Right atrium auricular region (tissue), 2 donors: Measurements from ENCODE around the gene OR10J4. TPM values are rescaled to one million over a fixed set of nuclear protein-coding genes. Genes with fewer than 3 reads are reported as not detected.

Experiments
- DNase-seq: peaks from one replicate; pipeline ENCODE4 v3.0.0-alpha.2; 2019; ENCODE audit warnings: low spot score
- H3K27ac ChIP-seq, 2 donors: fragments of 200-600 bp; sonication (generic); 1 replicate in 1 of 2; 2 replicates in 1 of 2; pipeline ENCODE4 v1.5.1; 2016 to 2019
- H3K27me3 ChIP-seq, 2 donors: fragments of 200-600 bp; sonication (generic); one replicate each; pipeline versions ENCODE4 v1.5.1 to v1.6.0; 2017 to 2019
- H3K36me3 ChIP-seq: fragments of 200-600 bp; sonication (generic); one replicate; pipeline ENCODE4 v1.5.1; 2016
- H3K4me1 ChIP-seq, 2 donors: fragments of 200-600 bp; sonication (generic); one replicate each; pipeline versions ENCODE4 v1.5.1 to v1.6.0; 2017 to 2019
- H3K4me3 ChIP-seq, 2 donors: fragments of 200-600 bp; sonication (generic); 1 replicate in 1 of 2; 2 replicates in 1 of 2; pipeline ENCODE4 v1.5.1; 2017 to 2019; ENCODE audit warnings: mild to moderate bottlenecking in 1 of 2, moderate library complexity in 1 of 2
- H3K9me3 ChIP-seq, 2 donors: fragments of 200-600 bp; sonication (generic); one replicate each; pipeline ENCODE4 v1.5.1; 2019
- CTCF ChIP-seq, 2 donors: fragments of 200-600 bp; sonication (generic); IDR thresholded peaks; one replicate each; pipeline ENCODE4 v1.5.1; 2019; ENCODE audit warnings: antibody characterized with exemption in 2 of 2
- total RNA-seq, 2 donors: library from RNA; depleted of rRNA; stranded (reverse); fragments of >200 nt; gene quantifications; one replicate each; pipeline ENCODE4 v1.1.0, GENCODE V29; 2016

OR10J4 gene
- total RNA-seq, 2 donors from 2014 or later: not detected

DNA sequence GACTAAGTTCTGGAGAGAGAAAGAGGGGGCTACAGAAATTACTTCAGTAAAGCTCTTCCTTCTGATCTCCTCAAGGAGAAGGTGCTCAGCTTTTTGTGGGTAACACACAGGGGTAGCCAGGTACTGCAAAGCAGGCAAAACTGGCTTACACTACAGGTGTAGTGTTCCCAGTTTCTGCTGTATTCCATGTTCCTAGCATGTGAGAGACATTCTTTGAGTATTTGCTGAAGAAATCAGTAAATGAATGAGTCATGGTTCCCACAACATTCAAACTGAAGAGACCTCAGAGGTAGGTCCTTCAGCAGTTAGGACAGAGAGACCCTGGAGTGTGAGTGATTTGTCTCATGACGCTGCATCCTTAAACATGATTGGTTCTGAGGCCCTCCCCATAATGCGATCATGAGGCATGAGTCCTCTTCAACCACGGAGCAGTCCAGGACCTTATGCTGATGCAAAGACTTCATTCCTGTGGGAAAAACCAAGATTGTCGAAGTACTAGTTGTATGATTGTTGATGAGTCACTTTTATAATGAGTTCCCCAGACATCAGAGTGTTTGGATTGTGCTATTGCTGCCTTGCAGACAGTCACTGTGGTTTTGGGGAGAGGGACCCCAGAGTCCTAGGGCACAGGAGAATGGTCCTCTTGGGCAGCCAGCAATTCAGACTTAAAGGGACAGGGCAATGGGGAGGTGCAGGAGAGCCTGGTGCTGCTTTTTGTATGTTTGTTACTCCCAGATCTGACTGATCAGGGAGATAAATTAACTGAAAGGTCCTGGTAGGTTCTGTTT lies 2.7 kb upstream of the OR10J4 start:
- no peak overlapping the region for H3K4me3 ChIP-seq
- no peaks in the 10 kb centered on the region for H3K36me3 ChIP-seq
- H3K27me3 ChIP-seq: no peaks in the 10 kb centered on the region
- H3K9me3 ChIP-seq: no peaks in the 10 kb centered on the region
- H3K27ac ChIP-seq: no peak overlapping the region
- no peak for TF ChIP-seq CTCF (IDR thresholded peaks at IDR 0.05)
- H3K4me1 ChIP-seq: no peaks in the 10 kb centered on the region
- no peak for DNase-seq

DNA sequence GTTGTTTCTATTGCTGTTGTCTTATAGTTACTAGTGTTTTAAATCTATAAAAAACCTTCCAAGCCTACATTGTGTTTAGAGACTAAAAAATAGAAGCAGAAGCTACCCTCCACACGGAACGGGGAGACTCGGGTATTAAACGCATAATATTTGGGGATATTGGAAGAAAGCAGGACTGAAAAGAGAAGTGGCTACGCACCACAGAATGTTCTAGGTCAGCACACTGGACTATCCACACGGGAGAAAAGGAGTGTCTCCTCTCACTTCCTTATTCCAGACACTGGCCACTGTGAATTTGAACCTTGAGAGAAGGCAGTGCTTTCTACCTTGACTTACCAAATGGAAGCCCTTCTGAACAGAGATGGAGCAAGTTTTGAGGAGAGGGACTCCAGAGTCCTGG lies 1.0 kb upstream of the OR10J4 start:
- no peak for DNase-seq
- TF ChIP-seq CTCF (IDR thresholded peaks at IDR 0.05): no peak
- H3K4me3 ChIP-seq: no peak overlapping the region

DNA sequence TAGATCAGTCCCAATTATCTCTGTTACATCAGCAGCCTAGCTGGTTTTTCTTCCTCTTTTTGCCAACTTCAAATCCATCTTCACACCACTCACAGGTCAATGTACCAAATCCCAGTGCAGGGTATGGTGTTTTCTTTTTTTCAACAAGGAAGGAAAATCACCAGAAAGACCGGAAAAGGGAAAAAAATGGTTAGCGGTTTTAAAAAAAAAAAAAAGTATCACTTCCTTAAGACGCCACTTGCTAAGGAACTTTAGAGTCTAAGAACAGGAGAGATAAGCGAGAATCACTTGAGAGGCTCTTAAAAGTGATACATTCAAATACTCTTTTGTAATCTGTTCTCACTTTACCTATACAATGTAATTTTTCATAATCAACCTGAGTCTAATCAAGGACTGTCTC lies 4.5 kb downstream of the OR10J4 start:
- no peak overlapping the region for H3K27ac ChIP-seq
- TF ChIP-seq CTCF (IDR thresholded peaks at IDR 0.05): no peak
- no peaks in the 10 kb centered on the region for H3K27me3 ChIP-seq
- no peaks in the 10 kb centered on the region for H3K9me3 ChIP-seq
- no peaks in the 10 kb centered on the region for H3K4me1 ChIP-seq
- H3K36me3 ChIP-seq: no peaks in the 10 kb centered on the region
- no peak for DNase-seq
- no peak overlapping the region for H3K4me3 ChIP-seq

More for the DNA sequence above, 1.0 kb upstream of the OR10J4 start:
- no peak overlapping the region for H3K27ac ChIP-seq
- H3K9me3 ChIP-seq: no peaks in the 10 kb centered on the region
- H3K27me3 ChIP-seq: no peaks in the 10 kb centered on the region
- no peaks in the 10 kb centered on the region for H3K4me1 ChIP-seq
- H3K36me3 ChIP-seq: no peaks in the 10 kb centered on the region

- no peaks in the 10 kb centered on the region for H3K27me3 ChIP-seq
- H3K27ac ChIP-seq: no peak within 1 kb of the TSS
- H3K4me3 ChIP-seq: no peak within 1 kb of the TSS
- DNase-seq: no peak
- peaks cover 0 to 6% of the 10 kb centered on the region in 2 donors for H3K4me1 ChIP-seq
- H3K36me3 ChIP-seq: no peaks in the 10 kb centered on the region
- no peaks in the 10 kb centered on the region for H3K9me3 ChIP-seq
- TF ChIP-seq CTCF (IDR thresholded peaks at IDR 0.05): no peak
These were observed 7.4 kb downstream of the OR10J4 start, which contains the start of gene OR10J1 for GRCh38 chr1:159439422-159439821. Gene OR10J1 (plus strand): TSS chr1:159439722. CDS start chr1:159439792, 70 bp downstream.

- H3K36me3 ChIP-seq: no peaks in the 10 kb centered on the region
- no peaks in the 10 kb centered on the region for H3K27me3 ChIP-seq
- DNase-seq: no peak
- no peak overlapping the region for H3K27ac ChIP-seq
- H3K4me1 ChIP-seq: peaks cover 0 to 6% of the 10 kb centered on the region in 2 donors
- no peak overlapping the region for H3K4me3 ChIP-seq
- TF ChIP-seq CTCF (IDR thresholded peaks at IDR 0.05): no peak
- no peaks in the 10 kb centered on the region for H3K9me3 ChIP-seq
These were observed 9.4 kb downstream of the OR10J4 start for GRCh38 chr1:159441360-159441759.

GRCh38 chr1:159442428-159442827 lies 10.4 kb downstream of the OR10J4 start:
- no peak for TF ChIP-seq CTCF (IDR thresholded peaks at IDR 0.05)
- H3K9me3 ChIP-seq: no peaks in the 10 kb centered on the region
- H3K27ac ChIP-seq: no peak overlapping the region
- H3K36me3 ChIP-seq: no peaks in the 10 kb centered on the region
- H3K4me3 ChIP-seq: no peak overlapping the region
- H3K27me3 ChIP-seq: no peaks in the 10 kb centered on the region
- H3K4me1 ChIP-seq: peaks cover 0 to 6% of the 10 kb centered on the region in 2 donors
- no peak for DNase-seq
